OCI-LY3 (cell line): ENCODE measurements around the gene KRTAP4-4.

Experiments used
- CTCF ChIP-seq: fragments of 200-600, 300-600 bp; sonication (generic); IDR thresholded peaks from 2 replicates; pipeline ENCODE4 v1.5.1; 2014; ENCODE audit warnings: antibody characterized with exemption, low read length, low read depth
- EZH2phosphoT487 ChIP-seq: fragments of 200-600 bp; shearing (Covaris generic); IDR thresholded peaks from 2 replicates; pipeline ENCODE4 v1.6.1; 2018; ENCODE audit warnings: antibody characterized with exemption, mixed run types, low read depth

GRCh38 chr17:41127371-41127770 is 33.2 kb downstream of the KRTAP4-4 start:
- no peak for TF ChIP-seq CTCF
- no peak for TF ChIP-seq EZH2phosphoT487
